Activated naive CD4-positive, alpha-beta T cell treated with anti-CD3 and anti-CD28 coated beads, Interleukin-2, amount 50 U/mL, for 24 hours (primary cell): ENCODE measurements around the gene ACSF3.
"Not testable (repeated sequence)": the region's sequence is repeated elsewhere in the genome, so short reads cannot be mapped to it uniquely, and the experiment has no call there.

ENCODE experiments used
- H3K27ac Mint-ChIP-seq: one replicate; pipeline ENCODE4 v1.8.0; 2021; ENCODE audit warnings: mild to moderate bottlenecking, mixed read lengths
- H3K27me3 Mint-ChIP-seq: one replicate; pipeline ENCODE4 v1.8.0; 2021; ENCODE audit warnings: mixed read lengths
- H3K36me3 Mint-ChIP-seq: one replicate; pipeline ENCODE4 v1.8.0; 2021; ENCODE audit warnings: mixed read lengths
- H3K4me1 Mint-ChIP-seq: one replicate; pipeline ENCODE4 v1.8.0; 2021; ENCODE audit warnings: mixed read lengths
- H3K4me3 Mint-ChIP-seq: one replicate; pipeline ENCODE4 v1.8.0; 2021; ENCODE audit warnings: mild to moderate bottlenecking, mixed read lengths
- H3K9me3 Mint-ChIP-seq: one replicate; pipeline ENCODE4 v1.8.0; 2021; ENCODE audit warnings: mixed read lengths

Gene ACSF3

DNA sequence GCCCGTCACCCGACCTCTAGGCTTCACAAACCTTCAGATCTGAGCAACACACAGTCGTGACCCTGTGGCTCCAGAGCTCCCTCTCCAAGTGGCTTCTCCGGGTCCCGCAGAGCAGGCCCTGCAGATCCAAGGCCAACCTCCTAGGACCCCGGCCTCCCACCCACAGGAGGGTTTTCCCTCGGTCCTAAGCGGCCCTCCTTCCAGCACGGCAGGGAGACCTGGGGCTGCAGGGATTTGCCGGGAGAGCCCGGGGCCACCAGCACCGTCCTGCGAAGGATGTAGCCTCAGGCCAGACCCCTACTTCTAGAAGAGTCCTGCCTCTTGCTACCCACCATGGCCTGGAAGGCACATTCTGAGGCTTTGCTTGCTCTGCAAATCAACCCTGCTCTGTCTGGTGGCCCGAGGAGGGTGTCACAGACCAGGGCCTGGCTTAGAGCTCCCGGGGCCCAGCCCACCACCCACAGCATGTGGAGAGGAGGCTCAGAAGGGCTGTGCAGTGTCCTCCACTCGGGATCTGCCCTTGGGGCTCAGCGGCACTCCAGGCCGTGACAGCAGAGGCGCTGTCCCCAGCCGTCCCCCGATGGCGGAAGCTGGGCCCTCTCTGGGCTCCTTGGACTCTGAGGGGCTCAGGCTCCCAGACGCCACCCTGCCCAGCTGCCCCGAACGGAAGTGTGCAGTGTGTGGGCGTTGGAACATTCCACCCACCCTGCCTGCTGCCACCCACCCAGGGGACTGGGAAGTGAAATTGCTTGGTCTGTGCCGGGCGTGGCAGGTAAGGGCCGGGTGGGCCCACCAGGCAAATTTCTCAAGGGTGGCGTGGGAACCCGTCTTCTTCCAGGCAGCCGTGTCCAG is 28.8 kb upstream of the ACSF3 start:
- H3K4me3 Mint-ChIP-seq: no peak overlapping the region

DNA sequence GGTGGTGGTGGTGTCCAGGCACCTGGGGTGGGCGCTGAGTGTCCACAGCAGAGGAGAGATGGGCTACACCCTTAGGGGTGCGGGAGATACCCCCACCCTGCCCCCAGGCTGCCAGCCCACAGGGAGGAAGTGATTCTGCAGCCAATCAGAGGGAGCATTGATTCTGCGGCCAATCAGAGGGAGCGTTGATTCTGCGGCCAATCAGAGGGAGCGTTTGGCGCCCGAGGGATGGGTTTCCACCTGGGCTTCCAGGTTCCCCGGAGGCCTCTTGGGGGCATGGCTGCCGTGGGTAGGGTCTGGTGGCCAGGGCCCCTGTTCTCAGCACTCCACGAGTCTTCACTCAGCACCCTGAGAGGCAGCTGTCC is 28.2 kb upstream of the ACSF3 start:
- H3K4me1 Mint-ChIP-seq: no peaks in the 10 kb centered on the region
- no peak overlapping the region for H3K27ac Mint-ChIP-seq
- H3K27me3 Mint-ChIP-seq: no peaks in the 10 kb centered on the region
- no peaks in the 10 kb centered on the region for H3K36me3 Mint-ChIP-seq
- no peak overlapping the region for H3K4me3 Mint-ChIP-seq
- H3K9me3 Mint-ChIP-seq: no peaks in the 10 kb centered on the region

More for the DNA sequence above, 28.8 kb upstream of the ACSF3 start:
- Mint-ChIP-seq H3K27ac (no peak overlapping the region), H3K27me3 (no peaks in the 10 kb centered on the region), H3K9me3 (no peaks in the 10 kb centered on the region), H3K36me3 (no peaks in the 10 kb centered on the region), H3K4me1 (no peaks in the 10 kb centered on the region)

DNA sequence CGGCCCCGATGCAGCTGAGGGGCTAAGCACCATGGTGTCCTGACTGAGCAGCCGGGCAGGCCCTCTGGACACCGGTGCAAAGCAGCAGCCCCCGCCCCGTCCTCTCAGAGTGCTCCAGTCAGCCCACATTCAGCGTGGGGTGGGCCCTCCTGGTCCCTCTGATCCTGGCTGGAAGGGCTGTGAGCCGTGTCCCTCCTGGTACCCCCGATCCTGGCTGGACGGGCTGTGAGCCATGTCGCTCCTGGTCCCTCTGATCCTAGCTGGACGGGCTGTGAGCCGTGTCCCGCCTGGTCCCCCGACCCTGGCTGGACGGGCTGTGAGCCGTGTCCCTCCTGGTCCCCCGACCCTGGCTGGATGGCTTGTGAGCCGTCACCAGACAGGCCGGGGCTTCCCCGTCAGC is 26.9 kb upstream of the ACSF3 start:
- Mint-ChIP-seq H3K9me3 (no peaks in the 10 kb centered on the region), H3K27me3 (no peaks in the 10 kb centered on the region), H3K4me3 (no peak overlapping the region), H3K27ac (no peak overlapping the region), H3K36me3 (no peaks in the 10 kb centered on the region), H3K4me1 (no peaks in the 10 kb centered on the region)

GRCh38 chr16:89067677-89068443 is 25.8 kb upstream of the ACSF3 start:
- no peaks in the 10 kb centered on the region for H3K27me3 Mint-ChIP-seq
- no peak overlapping the region for H3K27ac Mint-ChIP-seq
- no peaks in the 10 kb centered on the region for H3K4me1 Mint-ChIP-seq
- H3K36me3 Mint-ChIP-seq: no peaks in the 10 kb centered on the region
- H3K9me3 Mint-ChIP-seq: no peaks in the 10 kb centered on the region
- H3K4me3 Mint-ChIP-seq: no peak overlapping the region

GRCh38 chr16:89068814-89069616 is 24.6 kb upstream of the ACSF3 start:
- not testable (repeated sequence) for H3K27ac Mint-ChIP-seq, H3K27me3 Mint-ChIP-seq, H3K36me3 Mint-ChIP-seq, H3K9me3 Mint-ChIP-seq, H3K4me1 Mint-ChIP-seq, H3K4me3 Mint-ChIP-seq

DNA sequence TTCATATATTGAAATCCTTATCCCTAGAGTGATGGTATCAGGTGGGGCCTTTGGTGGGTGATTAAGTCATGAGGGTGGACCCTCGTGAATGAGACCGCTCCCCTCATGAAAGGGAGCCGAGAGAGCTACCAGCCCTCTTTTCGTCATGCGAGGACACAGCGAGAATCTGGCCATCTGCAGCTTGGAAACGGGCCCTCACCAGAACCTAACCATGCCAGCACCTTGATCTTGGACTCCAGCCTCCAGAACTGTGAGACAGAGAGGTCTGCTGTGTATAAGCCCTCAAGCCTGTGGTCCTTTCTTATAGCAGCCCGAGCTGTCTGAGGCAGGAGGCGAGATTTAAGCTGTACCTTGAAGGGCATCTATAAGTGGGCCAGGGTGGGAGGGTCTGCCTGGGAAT is 23.7 kb upstream of the ACSF3 start:
- H3K4me3 Mint-ChIP-seq: no peak overlapping the region
- no peaks in the 10 kb centered on the region for H3K4me1 Mint-ChIP-seq
- no peaks in the 10 kb centered on the region for H3K27me3 Mint-ChIP-seq
- no peaks in the 10 kb centered on the region for H3K9me3 Mint-ChIP-seq
- H3K36me3 Mint-ChIP-seq: no peaks in the 10 kb centered on the region
- H3K27ac Mint-ChIP-seq: no peak overlapping the region

- Mint-ChIP-seq H3K9me3 (no peaks in the 10 kb centered on the region), H3K4me3 (no peak overlapping the region), H3K4me1 (no peaks in the 10 kb centered on the region), H3K27me3 (no peaks in the 10 kb centered on the region), H3K27ac (no peak overlapping the region), H3K36me3 (no peaks in the 10 kb centered on the region)
These were observed 23.1 kb upstream of the ACSF3 start for GRCh38 chr16:89070590-89070989.

- no peaks in the 10 kb centered on the region for H3K36me3 Mint-ChIP-seq
- H3K9me3 Mint-ChIP-seq: no peaks in the 10 kb centered on the region
- no peak overlapping the region for H3K27ac Mint-ChIP-seq
- H3K4me1 Mint-ChIP-seq: no peaks in the 10 kb centered on the region
- no peaks in the 10 kb centered on the region for H3K27me3 Mint-ChIP-seq
- no peak overlapping the region for H3K4me3 Mint-ChIP-seq
These were observed 21.7 kb upstream of the ACSF3 start for GRCh38 chr16:89071686-89072547.

GRCh38 chr16:89072548-89073130 is 21.0 kb upstream of the ACSF3 start:
- Mint-ChIP-seq H3K27me3 (no peaks in the 10 kb centered on the region), H3K9me3 (no peaks in the 10 kb centered on the region)

GRCh38 chr16:89073346-89074071 is 20.1 kb upstream of the ACSF3 start:
- H3K36me3 Mint-ChIP-seq: no peaks in the 10 kb centered on the region
- no peak overlapping the region for H3K4me3 Mint-ChIP-seq
- no peaks in the 10 kb centered on the region for H3K27me3 Mint-ChIP-seq
- no peaks in the 10 kb centered on the region for H3K4me1 Mint-ChIP-seq
- H3K9me3 Mint-ChIP-seq: no peaks in the 10 kb centered on the region
- H3K27ac Mint-ChIP-seq: no peak overlapping the region

More at GRCh38 chr16:89072548-89073130, 21.0 kb upstream of the ACSF3 start:
- H3K4me1 Mint-ChIP-seq: no peaks in the 10 kb centered on the region
- H3K27ac Mint-ChIP-seq: no peak overlapping the region
- H3K4me3 Mint-ChIP-seq: no peak overlapping the region
- H3K36me3 Mint-ChIP-seq: no peaks in the 10 kb centered on the region

DNA sequence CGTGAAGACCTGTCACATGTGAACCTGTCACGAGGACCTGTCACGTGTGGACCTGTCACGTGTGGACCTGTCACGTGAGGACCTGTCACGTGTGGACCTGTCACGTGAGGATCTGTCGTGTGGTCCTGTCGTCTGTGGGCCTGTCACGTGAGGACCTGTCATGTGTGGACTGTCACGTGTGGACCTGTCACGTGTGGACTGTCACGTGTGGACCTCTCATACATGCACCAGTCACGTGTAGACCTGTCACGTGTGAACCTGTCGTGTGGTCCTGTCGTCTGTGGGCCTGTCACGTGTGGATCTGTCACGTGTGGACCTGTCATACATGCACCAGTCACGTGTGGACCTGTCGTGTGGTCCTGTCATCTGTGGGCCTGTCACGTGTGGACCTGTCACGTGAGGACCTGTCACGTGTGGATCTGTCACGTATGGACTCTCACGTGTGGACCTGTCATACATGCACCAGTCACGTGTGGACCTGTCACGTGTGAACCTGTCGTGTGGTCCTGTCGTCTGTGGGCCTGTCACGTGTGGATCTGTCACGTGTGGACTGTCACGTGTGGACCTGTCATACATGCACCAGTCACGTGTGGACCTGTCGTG is 19.5 kb upstream of the ACSF3 start:
- not testable (repeated sequence) for H3K9me3 Mint-ChIP-seq, H3K27me3 Mint-ChIP-seq, H3K4me1 Mint-ChIP-seq, H3K36me3 Mint-ChIP-seq, H3K4me3 Mint-ChIP-seq, H3K27ac Mint-ChIP-seq

DNA sequence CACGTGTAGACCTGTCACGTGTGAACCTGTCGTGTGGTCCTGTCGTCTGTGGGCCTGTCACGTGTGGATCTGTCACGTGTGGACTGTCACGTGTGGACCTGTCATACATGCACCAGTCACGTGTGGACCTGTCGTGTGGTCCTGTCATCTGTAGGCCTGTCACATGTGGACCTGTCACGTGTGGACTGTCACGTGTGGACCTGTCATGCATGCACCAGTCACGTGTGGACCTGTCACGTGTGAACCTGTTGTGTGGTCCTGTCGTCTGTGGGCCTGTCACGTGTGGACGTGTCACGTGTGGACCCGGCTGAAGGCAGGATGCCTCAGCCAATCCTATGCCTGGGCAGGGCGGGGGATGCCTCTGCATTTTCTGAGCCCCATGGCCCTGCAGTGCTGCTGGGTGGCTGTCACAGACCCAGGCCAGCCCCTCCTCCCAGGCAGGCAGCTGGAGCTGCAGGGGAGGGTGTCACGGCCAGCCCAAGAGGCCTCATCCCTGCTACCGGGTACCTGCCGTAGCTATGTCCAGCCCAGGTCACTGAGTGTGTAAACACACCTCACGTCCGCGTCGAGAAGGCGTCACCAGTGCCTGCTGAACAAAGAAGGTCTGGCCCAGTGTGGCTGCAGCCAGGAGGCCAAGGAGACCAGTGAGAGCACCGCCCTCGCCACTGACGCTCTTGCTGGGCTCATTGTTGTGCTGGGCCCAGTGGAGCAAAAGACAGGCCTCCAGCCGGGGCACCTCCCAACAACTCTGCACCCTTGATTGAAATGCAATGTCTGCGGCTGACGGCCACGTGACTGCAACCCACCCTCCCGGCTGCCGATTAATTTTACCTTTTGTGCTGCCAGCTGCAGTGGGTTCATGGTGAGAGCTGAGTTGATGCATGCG is 18.6 kb upstream of the ACSF3 start:
- Mint-ChIP-seq H3K36me3 (no peaks in the 10 kb centered on the region), H3K9me3 (no peaks in the 10 kb centered on the region), H3K4me1 (no peaks in the 10 kb centered on the region), H3K4me3 (no peak overlapping the region), H3K27ac (peak overlapping the region; percentile 3), H3K27me3 (no peaks in the 10 kb centered on the region)

GRCh38 chr16:89076159-89076558 is 17.5 kb upstream of the ACSF3 start:
- H3K27ac Mint-ChIP-seq: no peak overlapping the region

More at GRCh38 chr16:89076159-89076558, 17.5 kb upstream of the ACSF3 start:
- Mint-ChIP-seq H3K27me3 (no peaks in the 10 kb centered on the region), H3K4me1 (no peaks in the 10 kb centered on the region), H3K4me3 (no peak overlapping the region), H3K36me3 (no peaks in the 10 kb centered on the region), H3K9me3 (no peaks in the 10 kb centered on the region)
